Prostate gland (tissue), 2 donors: ENCODE measurements around the gene C1orf52.

ENCODE experiments used
- CTCF ChIP-seq, 4 experiments: fragments of 200-600 bp in 2 of 4; fragments of 450-650 bp in 2 of 4; sonication (generic) in 2 of 4; IDR thresholded peaks; 1 replicate in 3 of 4; 2 replicates in 1 of 4; pipeline ENCODE4 v1.5.1; 2016 to 2019; ENCODE audit warnings: antibody characterized with exemption in 4 of 4, mild to moderate bottlenecking in 2 of 4, moderate library complexity in 2 of 4
- POLR2A ChIP-seq: fragments of 450-650 bp; IDR thresholded peaks from one replicate; pipeline ENCODE4 v1.6.1; 2016; ENCODE audit warnings: antibody characterized with exemption, mild to moderate bottlenecking
- POLR2AphosphoS5 ChIP-seq: sonication (generic); formaldehyde crosslinking; IDR thresholded peaks from one replicate; pipeline ENCODE4 v1.6.1; 2017; ENCODE audit warnings: antibody characterized with exemption

GRCh38 chr1:85264150-85264549 is 4.7 kb upstream of the C1orf52 start:
- TF ChIP-seq CTCF (IDR thresholded peaks at IDR 0.05) (no peak), POLR2AphosphoS5 (no peak), POLR2A (no peak)
